Activated CD4-positive, alpha-beta T cell treated with anti-CD3 and anti-CD28 coated beads, Interleukin-2, amount 50 U/mL, for 16 hours (primary cell): ENCODE measurements around the gene TMEM126B.

ENCODE experiments used
- DNase-seq: peaks from one replicate; pipeline ENCODE4 v3.0.0-alpha.2; 2020

Gene TMEM126B

GRCh38 chr11:85685820-85686459 lies 57.5 kb downstream of the TMEM126B start, which contains the start of gene CCDC89:
CCDC89 (minus strand) TSS chr11:85686195; CDS start chr11:85686130, 65 bp downstream.
- DNase-seq: no peak
